Uterus (tissue), 2 donors: ENCODE data around the gene FGF8.

Experiments used
- POLR2A ChIP-seq, 2 donors: fragments of 450-650 bp; IDR thresholded peaks; one replicate each; pipeline ENCODE4 v1.6.1; 2016; ENCODE audit warnings: antibody characterized with exemption in 2 of 2, mild to moderate bottlenecking in 1 of 2, moderate library complexity in 1 of 2
- TF ChIP-seq, protein P1 (sequence below), 4 experiments: fragments of 200-600 bp in 2 of 4; fragments of 450-650 bp in 2 of 4; sonication (generic) in 2 of 4; IDR thresholded peaks; one replicate each; pipeline ENCODE4 v1.5.1; 2016 to 2019; ENCODE audit warnings: antibody characterized with exemption in 4 of 4, mild to moderate bottlenecking in 2 of 4, moderate library complexity in 1 of 4

GRCh38 chr10:101817337-101818118 lies 41.6 kb upstream of the FGF8 start:
- TF ChIP-seq, protein P1, sequence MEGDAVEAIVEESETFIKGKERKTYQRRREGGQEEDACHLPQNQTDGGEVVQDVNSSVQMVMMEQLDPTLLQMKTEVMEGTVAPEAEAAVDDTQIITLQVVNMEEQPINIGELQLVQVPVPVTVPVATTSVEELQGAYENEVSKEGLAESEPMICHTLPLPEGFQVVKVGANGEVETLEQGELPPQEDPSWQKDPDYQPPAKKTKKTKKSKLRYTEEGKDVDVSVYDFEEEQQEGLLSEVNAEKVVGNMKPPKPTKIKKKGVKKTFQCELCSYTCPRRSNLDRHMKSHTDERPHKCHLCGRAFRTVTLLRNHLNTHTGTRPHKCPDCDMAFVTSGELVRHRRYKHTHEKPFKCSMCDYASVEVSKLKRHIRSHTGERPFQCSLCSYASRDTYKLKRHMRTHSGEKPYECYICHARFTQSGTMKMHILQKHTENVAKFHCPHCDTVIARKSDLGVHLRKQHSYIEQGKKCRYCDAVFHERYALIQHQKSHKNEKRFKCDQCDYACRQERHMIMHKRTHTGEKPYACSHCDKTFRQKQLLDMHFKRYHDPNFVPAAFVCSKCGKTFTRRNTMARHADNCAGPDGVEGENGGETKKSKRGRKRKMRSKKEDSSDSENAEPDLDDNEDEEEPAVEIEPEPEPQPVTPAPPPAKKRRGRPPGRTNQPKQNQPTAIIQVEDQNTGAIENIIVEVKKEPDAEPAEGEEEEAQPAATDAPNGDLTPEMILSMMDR (IDR thresholded peaks at IDR 0.05), result no peak
- peak; percentile 44 to 51 for TF ChIP-seq POLR2A (IDR thresholded peaks at IDR 0.05)
